ENCODE measurements around the gene ABHD13. TPM values are rescaled to one million over a fixed set of nuclear protein-coding genes. Genes with fewer than 3 reads are reported as not detected.

Gene ABHD13
- polyA plus RNA-seq, 1 experiment, result 2.7 TPM

DNA sequence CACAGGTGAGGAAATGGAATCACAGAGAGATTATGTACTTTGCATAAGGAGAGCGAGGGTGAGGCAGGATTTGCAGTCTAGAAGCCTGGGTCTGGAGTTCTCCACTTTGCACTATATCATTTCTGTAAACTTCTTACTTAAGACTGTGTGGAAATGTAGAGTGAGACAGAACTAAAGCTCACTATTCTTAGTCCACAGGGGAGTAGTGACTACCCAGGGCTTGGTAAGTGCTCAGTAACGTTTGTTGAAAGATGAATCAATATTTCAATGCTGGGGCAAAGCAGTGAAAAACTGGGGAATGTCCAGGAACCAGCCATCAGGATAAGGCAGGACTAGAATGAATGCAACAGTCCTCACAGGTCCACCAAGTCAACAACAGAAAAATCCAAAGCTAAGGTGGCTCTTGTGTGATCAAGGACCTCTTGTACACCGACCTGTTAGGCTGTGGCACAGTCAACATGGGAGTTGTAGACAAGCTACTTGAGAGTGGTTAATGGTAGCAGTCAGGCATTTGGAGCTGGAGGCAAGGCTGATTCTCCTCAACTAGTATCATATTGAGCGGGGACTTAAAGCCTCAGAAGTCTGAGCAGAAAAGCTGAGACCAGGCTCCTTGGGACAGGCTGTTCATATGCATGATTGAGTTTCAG lies 50.4 kb downstream of the ABHD13 start:
- H3K27me3 ChIP-seq (ENCODE audit: control insufficient read depth, insufficient read depth, low read length), result no peaks in the 10 kb centered on the region
- no peak for DNase-seq (ENCODE audit: low read depth)
- CTCF ChIA-PET, result no interaction called here
- POLR2A ChIA-PET, result no interaction called here
- H3K36me3 ChIP-seq (ENCODE audit: control insufficient read depth, insufficient read depth, low read length), result no peaks in the 10 kb centered on the region
- H3K4me3 ChIP-seq (ENCODE audit: low read depth, low read length), result no peak overlapping the region
- no peak for TF ChIP-seq CTCF (IDR thresholded peaks at IDR 0.05; ENCODE audit: insufficient read depth, low read depth, low read length)

GRCh38 chr13:108269601-108270328 lies 51.6 kb downstream of the ABHD13 start, which contains the start of gene TNFSF13B:
TNFSF13B (plus strand) TSS chr13:108269718; CDS start chr13:108269896, 178 bp downstream.
- peak within 1 kb of the TSS; percentile 22; the same call in 1 of the 2 replicates for H3K4me3 ChIP-seq (ENCODE audit: low read depth, low read length)
- ChIA-PET POLR2A (no interaction called here), CTCF (no interaction called here)
- no peaks in the 10 kb centered on the region for H3K36me3 ChIP-seq (ENCODE audit: control insufficient read depth, insufficient read depth, low read length)
- peak; percentile 15; the same call in 1 of the 2 replicates for TF ChIP-seq CTCF (IDR thresholded peaks at IDR 0.05; ENCODE audit: insufficient read depth, low read depth, low read length)
- peak; percentile 4 for DNase-seq (ENCODE audit: low read depth)
- no peaks in the 10 kb centered on the region for H3K27me3 ChIP-seq (ENCODE audit: control insufficient read depth, insufficient read depth, low read length)

GRCh38 chr13:108270442-108270841 lies 52.2 kb downstream of the ABHD13 start:
- no peak for TF ChIP-seq CTCF (IDR thresholded peaks at IDR 0.05; ENCODE audit: insufficient read depth, low read depth, low read length)
- Histone ChIP-seq H3K36me3 (ENCODE audit: control insufficient read depth, insufficient read depth, low read length) (no peaks in the 10 kb centered on the region), H3K27me3 (ENCODE audit: control insufficient read depth, insufficient read depth, low read length) (no peaks in the 10 kb centered on the region), H3K4me3 (ENCODE audit: low read depth, low read length) (no peak overlapping the region)
- CTCF ChIA-PET, result no interaction called here
- no peak for DNase-seq (ENCODE audit: low read depth)
- POLR2A ChIA-PET, result no interaction called here

GRCh38 chr13:108272333-108272732 lies 54.1 kb downstream of the ABHD13 start:
- ChIA-PET CTCF (interaction anchor here (1.9 kb wide), 1 partner anchor 10 kb away, joined by 5 read pairs; no protein-coding TSS in a partner anchor), POLR2A (no interaction called here)
- DNase-seq (ENCODE audit: low read depth), result no peak
- no peak overlapping the region for H3K4me3 ChIP-seq (ENCODE audit: low read depth, low read length)
- H3K36me3 ChIP-seq (ENCODE audit: control insufficient read depth, insufficient read depth, low read length), result no peaks in the 10 kb centered on the region
- TF ChIP-seq CTCF (IDR thresholded peaks at IDR 0.05; ENCODE audit: insufficient read depth, low read depth, low read length), result no peak
- no peaks in the 10 kb centered on the region for H3K27me3 ChIP-seq (ENCODE audit: control insufficient read depth, insufficient read depth, low read length)

DNA sequence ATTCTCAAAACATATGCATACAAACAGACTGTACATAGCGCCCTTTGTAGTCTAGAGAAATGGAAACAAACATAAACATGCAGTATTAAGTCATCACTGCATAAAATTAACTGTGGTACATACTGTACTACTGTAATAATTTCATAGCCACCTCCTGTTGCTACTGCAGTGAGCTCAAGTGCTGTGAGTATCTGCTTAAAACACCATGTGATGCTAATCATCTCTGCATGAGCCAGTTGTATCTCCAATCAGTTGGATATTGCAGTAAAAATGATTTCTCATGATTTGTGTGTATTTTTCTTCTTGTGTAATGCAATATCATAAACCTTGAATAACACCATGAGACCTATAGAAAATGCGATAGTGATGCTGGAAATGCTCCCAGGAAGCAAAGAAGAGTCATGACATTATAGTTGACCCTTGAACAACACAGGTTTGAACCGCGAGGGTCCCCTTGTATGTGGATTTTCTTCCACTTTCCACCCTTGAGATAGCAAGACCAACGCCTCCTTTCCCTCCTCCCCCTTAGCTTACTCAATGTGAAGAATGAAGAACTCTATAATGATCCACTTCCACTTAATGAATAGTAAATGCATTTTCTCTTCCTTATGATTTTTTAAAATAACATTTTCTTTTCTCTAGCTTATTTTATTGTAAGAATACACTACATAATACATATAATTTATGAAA lies 55.4 kb downstream of the ABHD13 start:
- POLR2A ChIA-PET, result no interaction called here
- DNase-seq (ENCODE audit: low read depth), result no peak
- Histone ChIP-seq H3K27me3 (ENCODE audit: control insufficient read depth, insufficient read depth, low read length) (no peaks in the 10 kb centered on the region), H3K4me3 (ENCODE audit: low read depth, low read length) (no peak overlapping the region), H3K36me3 (ENCODE audit: control insufficient read depth, insufficient read depth, low read length) (no peaks in the 10 kb centered on the region)
- TF ChIP-seq CTCF (IDR thresholded peaks at IDR 0.05; ENCODE audit: insufficient read depth, low read depth, low read length), result no peak
- CTCF ChIA-PET, result interaction anchor here (1.9 kb wide), 1 partner anchor 11 kb away, joined by 5 read pairs; no protein-coding TSS in a partner anchor
